Mesenchymal stem cell (in vitro differentiated cells and primary cell): Measurements from ENCODE around the gene MZF1.
A peak's percentile ranks its signal among the peaks of the same experiment; 100 is the strongest.
"Not testable (repeated sequence)": the region's sequence is repeated elsewhere in the genome, so short reads cannot be mapped to it uniquely, and the experiment has no call there.

Experiments used
- DNase-seq: peaks from one replicate; pipeline ENCODE4 v3.0.0-alpha.2; 2013
- H2AFZ ChIP-seq: one replicate; pipeline ENCODE4 v1.6.1; 2013; ENCODE audit warnings: low read depth, mild to moderate bottlenecking, control low read depth, inconsistent platforms, low read length, moderate library complexity
- H2AK5ac ChIP-seq: 2 replicates; pipeline ENCODE4 v1.6.1; 2013; ENCODE audit warnings: low read length, moderate library complexity, mild to moderate bottlenecking, inconsistent platforms; ENCODE audit not compliant: severe bottlenecking
- H2BK120ac ChIP-seq: one replicate; pipeline ENCODE4 v1.6.1; 2013; ENCODE audit warnings: low read depth, mild to moderate bottlenecking, inconsistent platforms, low read length, moderate library complexity
- H2BK12ac ChIP-seq, 2 experiments: one replicate each; pipeline ENCODE4 v1.6.1; 2013; ENCODE audit warnings: inconsistent platforms in 2 of 2, low read length in 2 of 2, mild to moderate bottlenecking in 2 of 2, moderate library complexity in 2 of 2, control low read depth in 1 of 2
- H2BK15ac ChIP-seq: one replicate; pipeline ENCODE4 v1.6.1; 2013; ENCODE audit warnings: mild to moderate bottlenecking, low read depth, inconsistent platforms; ENCODE audit not compliant: poor library complexity, severe bottlenecking
- H2BK5ac ChIP-seq: 2 replicates; pipeline ENCODE4 v1.6.1; 2013; ENCODE audit warnings: low read depth, mild to moderate bottlenecking, low read length, control low read depth, inconsistent platforms; ENCODE audit not compliant: poor library complexity, severe bottlenecking
- H3K14ac ChIP-seq, 2 experiments: one replicate each; pipeline ENCODE4 v1.6.1; 2013; ENCODE audit warnings: inconsistent platforms in 2 of 2, low read length in 2 of 2, control low read depth in 1 of 2, mild to moderate bottlenecking in 1 of 2, moderate library complexity in 1 of 2
- H3K18ac ChIP-seq, 2 experiments: one replicate each; pipeline ENCODE4 v1.6.1; 2013; ENCODE audit warnings: inconsistent platforms in 2 of 2, low read length in 2 of 2, control low read depth in 1 of 2, low read depth in 1 of 2, mild to moderate bottlenecking in 1 of 2
- H3K23ac ChIP-seq, 2 experiments: one replicate each; pipeline ENCODE4 v1.6.1; 2013; ENCODE audit warnings: inconsistent platforms in 2 of 2, low read length in 2 of 2, mild to moderate bottlenecking in 2 of 2, moderate library complexity in 2 of 2, control low read depth in 1 of 2
- H3K27ac ChIP-seq: 2 replicates; pipeline ENCODE4 v1.5.1; 2013; ENCODE audit warnings: mild to moderate bottlenecking, moderate library complexity, low read length, control low read depth, inconsistent platforms; ENCODE audit not compliant: poor library complexity, severe bottlenecking
- H3K27me3 ChIP-seq, 2 experiments: 2 replicates each; pipeline versions ENCODE4 v1.6.1 to v1.7.0; 2013; ENCODE audit warnings: low read length in 2 of 2, mild to moderate bottlenecking in 2 of 2, moderate library complexity in 2 of 2, control low read depth in 1 of 2, inconsistent platforms in 1 of 2; ENCODE audit not compliant: control insufficient read depth in 1 of 2, insufficient read depth in 1 of 2
- H3K36me3 ChIP-seq, 2 experiments: 2 replicates each; pipeline versions ENCODE4 v1.6.1 to v1.7.0; 2013; ENCODE audit warnings: low read length in 2 of 2, control low read depth in 1 of 2, inconsistent platforms in 1 of 2, low read depth in 1 of 2, mild to moderate bottlenecking in 1 of 2; ENCODE audit not compliant: insufficient read depth in 2 of 2, control insufficient read depth in 1 of 2
- H3K4ac ChIP-seq, 2 experiments: one replicate each; pipeline ENCODE4 v1.6.1; 2013; ENCODE audit warnings: inconsistent platforms in 2 of 2, low read length in 2 of 2, mild to moderate bottlenecking in 2 of 2, moderate library complexity in 2 of 2, control low read depth in 1 of 2, low read depth in 1 of 2
- H3K4me1 ChIP-seq: 2 replicates; pipeline ENCODE4 v1.6.1; 2013; ENCODE audit warnings: low read depth, low read length, control low read depth; ENCODE audit not compliant: control insufficient read depth, insufficient read depth
- H3K4me2 ChIP-seq: 2 replicates; pipeline ENCODE4 v1.6.1; 2013; ENCODE audit warnings: low read length, mild to moderate bottlenecking, inconsistent platforms; ENCODE audit not compliant: poor library complexity, severe bottlenecking
- H3K4me3 ChIP-seq, 2 experiments: 2 replicates each; pipeline versions ENCODE4 v1.5.1 to v1.7.0; 2013; ENCODE audit warnings: low read length in 2 of 2, mild to moderate bottlenecking in 2 of 2, control low read depth in 1 of 2, low read depth in 1 of 2; ENCODE audit not compliant: insufficient read depth in 1 of 2
- H3K79me1 ChIP-seq: replicated peaks from 2 replicates; pipeline ENCODE4 v1.6.1; 2013; ENCODE audit warnings: mild to moderate bottlenecking, control low read depth, low read length, inconsistent platforms; ENCODE audit not compliant: poor library complexity, severe bottlenecking
- H3K9ac ChIP-seq: 2 replicates; pipeline ENCODE4 v1.7.0; 2013; ENCODE audit warnings: mild to moderate bottlenecking, low read length, moderate library complexity
- H3K9me3 ChIP-seq: 2 replicates; pipeline ENCODE4 v1.7.0; 2013; ENCODE audit warnings: mild to moderate bottlenecking, low read length; ENCODE audit not compliant: control insufficient read depth
- H4K8ac ChIP-seq: one replicate; pipeline ENCODE4 v1.6.1; 2013; ENCODE audit warnings: inconsistent platforms, mild to moderate bottlenecking, low read length, moderate library complexity
- H4K91ac ChIP-seq: one replicate; pipeline ENCODE4 v1.6.1; 2013; ENCODE audit warnings: mild to moderate bottlenecking, low read length, inconsistent platforms
- WGBS: methylation state at CpG from one replicate; pipeline ENCODE4 v1.1.7; 2013; ENCODE audit warnings: mixed read lengths; 5-methylcytosine and 5-hydroxymethylcytosine counted together

MZF1 gene

DNA sequence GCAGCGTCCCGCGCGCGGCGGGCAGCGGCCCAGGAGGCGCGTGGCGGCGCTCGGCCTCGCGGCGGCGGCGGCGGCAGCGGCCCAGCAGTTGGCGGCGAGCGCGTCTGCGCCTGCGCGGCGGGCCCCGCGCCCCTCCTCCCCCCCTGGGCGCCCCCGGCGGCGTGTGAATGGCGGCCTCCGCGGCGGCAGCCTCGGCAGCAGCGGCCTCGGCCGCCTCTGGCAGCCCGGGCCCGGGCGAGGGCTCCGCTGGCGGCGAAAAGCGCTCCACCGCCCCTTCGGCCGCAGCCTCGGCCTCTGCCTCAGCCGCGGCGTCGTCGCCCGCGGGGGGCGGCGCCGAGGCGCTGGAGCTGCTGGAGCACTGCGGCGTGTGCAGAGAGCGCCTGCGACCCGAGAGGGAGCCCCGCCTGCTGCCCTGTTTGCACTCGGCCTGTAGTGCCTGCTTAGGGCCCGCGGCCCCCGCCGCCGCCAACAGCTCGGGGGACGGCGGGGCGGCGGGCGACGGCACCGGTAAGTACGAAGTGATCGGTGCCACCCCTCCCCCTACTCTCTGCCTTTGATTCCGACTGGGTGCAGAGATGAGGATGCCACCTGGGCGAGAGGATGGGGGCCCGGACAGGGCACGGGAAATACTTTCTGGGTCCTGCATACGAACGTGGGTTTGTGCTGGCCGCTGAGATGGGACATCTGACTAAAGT is 28.4 kb downstream of the MZF1 start:
- H2BK15ac ChIP-seq, result peak overlapping the region; percentile 99

DNA sequence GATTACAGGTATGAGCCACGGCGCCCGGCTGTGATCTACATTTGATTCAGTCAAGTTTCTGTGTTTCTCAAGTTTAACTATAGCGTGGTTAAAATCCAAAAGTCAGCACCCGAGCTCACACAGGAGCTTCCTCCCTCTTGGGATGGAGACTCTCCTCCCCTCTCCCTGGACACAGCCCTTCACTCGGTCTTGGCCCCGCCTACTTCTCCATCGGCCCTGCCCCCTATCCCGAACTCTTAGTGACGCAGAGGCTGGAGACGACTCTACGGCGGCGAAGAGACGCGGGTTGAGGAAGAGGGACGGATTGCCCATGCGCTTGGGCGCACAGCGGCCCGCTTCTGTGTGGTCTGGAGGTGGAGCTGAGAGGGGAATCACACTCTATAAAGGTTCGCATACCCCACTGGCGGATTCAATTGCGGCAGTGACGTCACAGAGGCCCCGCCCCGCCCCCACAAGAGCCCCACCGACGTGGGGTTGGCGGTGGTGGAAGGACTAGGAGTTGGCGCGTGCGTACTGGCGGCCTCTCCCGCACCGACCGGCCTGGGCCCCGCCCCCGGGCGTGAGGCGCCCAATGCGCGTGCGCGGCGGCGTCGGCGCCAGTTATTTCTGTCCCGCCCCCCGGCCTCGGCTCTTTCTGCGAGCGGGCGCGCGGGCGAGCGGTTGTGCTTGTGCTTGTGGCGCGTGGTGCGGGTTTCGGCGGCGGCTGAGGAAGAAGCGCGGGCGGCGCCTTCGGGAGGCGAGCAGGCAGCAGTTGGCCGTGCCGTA is 29.1 kb downstream of the MZF1 start, which contains the start of gene TRIM28:
TRIM28 (plus strand) TSS at position 239 of the 765 bp plus-strand sequence. CDS start 694 bp downstream, outside the sequence.
- Histone ChIP-seq H2BK12ac (peak within 1 kb of the TSS in 1 of 2 experiments; percentile 72), H2BK15ac (peak within 1 kb of the TSS; percentile 99), H3K4me2 (peak within 1 kb of the TSS; percentile 65), H3K14ac (peak within 1 kb of the TSS in 1 of 2 experiments; percentile 96), H3K4ac (peak within 1 kb of the TSS; percentile 73 to 96), H2AFZ (peak within 1 kb of the TSS; percentile 81), H2BK120ac (peak within 1 kb of the TSS; percentile 54), H4K91ac (peak within 1 kb of the TSS; percentile 94), H3K9me3 (no peaks in the 10 kb centered on the region), H3K4me1 (peaks cover 20% of the 10 kb centered on the region), H2BK5ac (peak within 1 kb of the TSS; percentile 74), H3K79me1 (peaks cover 2% of the 10 kb centered on the region), H3K23ac (peak within 1 kb of the TSS; percentile 86 to 96), H3K9ac (peak within 1 kb of the TSS; percentile 94), H2AK5ac (no peak within 1 kb of the TSS), H3K4me3 (peak within 1 kb of the TSS; percentile 88 to 96), H3K36me3 (peaks cover 31 to 33% of the 10 kb centered on the region in 2 experiments), H3K18ac (peak within 1 kb of the TSS; percentile 95 to 100), H3K27me3 (peaks cover 12 to 24% of the 10 kb centered on the region in 2 experiments), H4K8ac (peak within 1 kb of the TSS; percentile 86), H3K27ac (peak within 1 kb of the TSS; percentile 87)
- DNase-seq, result peak; percentile 100
- WGBS, result under 1% methylated on average over 38 of the region's 73 CpGs

More for the DNA sequence above, 28.4 kb downstream of the MZF1 start:
- Histone ChIP-seq H3K9ac (peak overlapping the region; percentile 94), H2BK5ac (peak overlapping the region; percentile 74), H2AFZ (peak overlapping the region; percentile 81), H3K27ac (no peak overlapping the region), H2AK5ac (no peak overlapping the region), H3K4me3 (peak overlapping the region; percentile 88 to 96), H3K27me3 (peaks cover 4 to 16% of the 10 kb centered on the region in 2 experiments), H4K91ac (peak overlapping the region; percentile 94), H3K4ac (peak overlapping the region; percentile 73 to 96), H3K23ac (peak overlapping the region; percentile 86 to 96), H4K8ac (peak overlapping the region; percentile 74), H3K9me3 (no peaks in the 10 kb centered on the region), H3K4me2 (peak overlapping the region; percentile 65), H3K36me3 (peaks cover 38 to 40% of the 10 kb centered on the region in 2 experiments), H3K79me1 (peaks cover 2% of the 10 kb centered on the region), H3K18ac (peak overlapping the region; percentile 95 to 100), H3K14ac (peak overlapping the region in 1 of 2 experiments; percentile 96), H2BK120ac (peak overlapping the region; percentile 54), H3K4me1 (peaks cover 23% of the 10 kb centered on the region), H2BK12ac (peak overlapping the region in 1 of 2 experiments; percentile 72)
- DNase-seq, result peak; percentile 56
- WGBS, result 1% methylated on average over 42 of the region's 92 CpGs

DNA sequence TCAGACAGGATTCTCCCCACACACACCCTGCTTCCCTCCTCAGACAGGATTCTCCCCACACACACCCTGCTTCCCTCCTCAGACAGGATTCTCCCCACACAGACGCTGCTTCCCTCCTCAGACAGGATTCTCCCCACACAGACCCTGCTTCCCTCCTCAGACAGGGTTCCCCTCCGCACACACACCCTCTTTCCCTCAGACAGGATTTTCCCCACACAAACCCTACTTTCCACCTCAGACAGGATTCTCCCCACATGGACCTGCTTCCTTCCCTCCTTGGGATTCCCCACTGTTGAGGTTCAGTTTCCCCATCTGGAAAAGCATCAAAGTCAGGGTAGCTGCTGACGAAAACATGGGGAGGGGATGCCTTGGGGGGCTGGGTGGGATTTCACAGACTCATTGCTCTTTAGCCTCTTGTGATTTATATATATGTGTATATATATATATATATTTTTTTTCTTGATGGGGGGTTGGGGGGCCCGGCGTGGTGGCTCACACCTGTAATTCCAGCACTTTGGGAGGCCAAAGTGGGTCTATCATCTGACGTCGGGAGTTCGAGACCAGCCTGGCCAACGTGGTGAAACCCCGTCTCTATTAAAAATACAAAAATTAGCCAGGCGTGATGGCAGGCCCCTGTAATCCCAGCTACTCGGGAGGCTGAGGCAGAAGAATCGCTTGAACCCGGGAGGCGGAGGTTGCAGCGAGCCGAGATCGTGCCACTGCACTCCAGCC is 30.3 kb downstream of the MZF1 start:
- H3K4me3 ChIP-seq, H3K9me3 ChIP-seq, H4K8ac ChIP-seq, H3K18ac ChIP-seq, H3K4me2 ChIP-seq, H2AFZ ChIP-seq, H3K79me1 ChIP-seq, H2BK15ac ChIP-seq, H3K4ac ChIP-seq, H3K27ac ChIP-seq, H3K23ac ChIP-seq, H3K14ac ChIP-seq, H2BK5ac ChIP-seq, H4K91ac ChIP-seq, DNase-seq, H2AK5ac ChIP-seq: not testable (repeated sequence)
- peak overlapping the region; percentile 2 for H2BK120ac ChIP-seq
- H3K9ac ChIP-seq, result peak overlapping the region; percentile 94
- H3K4me1 ChIP-seq, result peaks cover 23% of the 10 kb centered on the region
- 91% methylated on average over 17 of the region's 18 CpGs for WGBS
- H3K36me3 ChIP-seq, result peaks cover 20 to 21% of the 10 kb centered on the region in 2 experiments
- peak overlapping the region in 1 of 2 experiments; percentile 61 for H2BK12ac ChIP-seq
- peaks cover 24 to 29% of the 10 kb centered on the region in 2 experiments for H3K27me3 ChIP-seq
